Kidney (tissue), 14 donors: ENCODE data around the gene SPRR1A. TPM values are rescaled to one million over a fixed set of nuclear protein-coding genes. Genes with fewer than 3 reads are reported as not detected.

Source experiments
- DNase-seq, 5 donors: peaks; one replicate each; pipeline ENCODE4 v3.0.0-alpha.2; 2013 to 2020
- FAIRE-seq: peaks from 2 replicates; lab custom pipeline; 2012; peaks lifted over from hg19 to GRCh38; lab: Jason Lieb, UNC
- H3K27ac ChIP-seq, 2 donors: one replicate each; pipeline ENCODE4 v1.7.0; 2013; ENCODE audit warnings: low read depth in 2 of 2, low read length in 2 of 2, inconsistent platforms in 1 of 2
- H3K27me3 ChIP-seq: one replicate; pipeline ENCODE4 v1.7.1; 2013; ENCODE audit warnings: low read length, inconsistent platforms; ENCODE audit not compliant: control insufficient read depth, insufficient read depth
- H3K36me3 ChIP-seq, 3 donors: one replicate each; pipeline versions ENCODE4 v1.7.0 to v1.7.1; 2013; ENCODE audit warnings: low read length in 3 of 3, control low read depth in 1 of 3, inconsistent platforms in 1 of 3; ENCODE audit not compliant: insufficient read depth in 3 of 3, control insufficient read depth in 2 of 3
- H3K4me1 ChIP-seq, 3 donors: one replicate each; pipeline versions ENCODE4 v1.7.0 to v1.7.1; 2013; ENCODE audit warnings: low read length in 3 of 3, inconsistent platforms in 1 of 3, low read depth in 1 of 3; ENCODE audit not compliant: control insufficient read depth in 2 of 3, insufficient read depth in 2 of 3
- H3K4me3 ChIP-seq, 3 donors: one replicate each; pipeline versions ENCODE4 v1.7.0 to v1.8.1; 2013; ENCODE audit warnings: low read length in 3 of 3, control low read depth in 1 of 3, inconsistent platforms in 1 of 3
- H3K9ac ChIP-seq, 3 donors: one replicate each; pipeline versions ENCODE4 v1.7.0 to v1.7.1; 2013; ENCODE audit warnings: low read length in 3 of 3, control low read depth in 1 of 3, inconsistent platforms in 1 of 3
- H3K9me3 ChIP-seq, 3 donors: one replicate each; pipeline versions ENCODE4 v1.7.0 to v1.7.1; 2013; ENCODE audit warnings: low read length in 3 of 3, control low read depth in 1 of 3, inconsistent platforms in 1 of 3; ENCODE audit not compliant: control insufficient read depth in 2 of 3, insufficient read depth in 1 of 3
- CTCF ChIP-seq: IDR thresholded peaks from 3 replicates; pipeline ENCODE4 v1.5.1; 2012; ENCODE audit warnings: mild to moderate bottlenecking, moderate library complexity, borderline replicate concordance; ENCODE audit not compliant: insufficient read depth; ENCODE audit errors: extremely low read depth
- intact Hi-C: fragments of 100-400 bp; cut with DNase I; formaldehyde crosslinking; loops from one replicate; pipeline ENCODE4 v1.11.1; 2022
- polyA plus RNA-seq: library from polyadenylated mRNA; stranded (reverse); fragments of 350-450 nt; fragmentation: Illumina TruSeq; extraction: RNeasy Lipid Tissue Mini Kit (QIAGEN cat#74804); gene quantifications from one replicate; pipeline ENCODE4 v1.2.3, GENCODE V29; 2014; ENCODE audit warnings: low read depth, low replicate concordance; ENCODE audit not compliant: insufficient read depth
- total RNA-seq: library from RNA; stranded (reverse); fragmentation: NEBNext Ultra II Directional; extraction: Animal tissue kit (Norgen Biotek cat#: 25700); gene quantifications from one replicate; pipeline ENCODE4 v1.2.1, GENCODE V29; 2021
- donor health status: control.
- donor health status: control.
- donor health status: control.
- donor health status: control.
- donor health status: control.
- donor health status: DM: yes; HTN: yes; CAD: no.
- donor health status: Normal renal cell carcinoma (clear cell type).

SPRR1A gene
- total and polyA plus RNA-seq, 2 donors from 2014 or later, result not detected

GRCh38 chr1:152942161-152942560 lies 41.7 kb upstream of the SPRR1A start:
- H3K27me3 ChIP-seq, result no peaks in the 10 kb centered on the region
- no peaks in the 10 kb centered on the region for H3K9me3 ChIP-seq
- H3K36me3 ChIP-seq, result no peaks in the 10 kb centered on the region
- H3K9ac ChIP-seq, result no peak overlapping the region
- DNase-seq, result no peak
- FAIRE-seq, result no peak
- H3K4me3 ChIP-seq, result no peak overlapping the region
- TF ChIP-seq CTCF, result no peak
- intact Hi-C loops, result no loop called here
- no peak overlapping the region for H3K27ac ChIP-seq
- H3K4me1 ChIP-seq, result no peaks in the 10 kb centered on the region

- FAIRE-seq (no peak), DNase-seq (no peak)
- no peak for TF ChIP-seq CTCF
- no peak overlapping the region for H3K9ac ChIP-seq
- H3K4me3 ChIP-seq, result no peak overlapping the region
- H3K9me3 ChIP-seq, result no peaks in the 10 kb centered on the region
- no peak overlapping the region for H3K27ac ChIP-seq
- no peaks in the 10 kb centered on the region for H3K36me3 ChIP-seq
- intact Hi-C loops, result no loop called here
- no peaks in the 10 kb centered on the region for H3K27me3 ChIP-seq
- H3K4me1 ChIP-seq, result no peaks in the 10 kb centered on the region
These were observed 37.6 kb upstream of the SPRR1A start for GRCh38 chr1:152946248-152946647.

GRCh38 chr1:152946651-152947256 lies 37.1 kb upstream of the SPRR1A start, which contains the start of gene SPRR5:
Gene SPRR5, plus strand, starts transcription at chr1:152947206. Its CDS starts 1,349 bp downstream, at chr1:152948555.
- H3K27me3 ChIP-seq, result no peaks in the 10 kb centered on the region
- H3K9ac ChIP-seq, result no peak within 1 kb of the TSS
- H3K36me3 ChIP-seq, result no peaks in the 10 kb centered on the region
- no peaks in the 10 kb centered on the region for H3K4me1 ChIP-seq
- no peak within 1 kb of the TSS for H3K4me3 ChIP-seq
- H3K9me3 ChIP-seq, result no peaks in the 10 kb centered on the region
- no peak for FAIRE-seq
- intact Hi-C loops, result no loop called here
- no peak within 1 kb of the TSS for H3K27ac ChIP-seq
- no peak for DNase-seq
- TF ChIP-seq CTCF, result no peak

- Histone ChIP-seq H3K9ac (no peak overlapping the region), H3K4me1 (no peaks in the 10 kb centered on the region), H3K4me3 (no peak overlapping the region), H3K36me3 (no peaks in the 10 kb centered on the region), H3K27me3 (no peaks in the 10 kb centered on the region), H3K9me3 (no peaks in the 10 kb centered on the region), H3K27ac (no peak overlapping the region)
- FAIRE-seq (no peak), DNase-seq (no peak)
- TF ChIP-seq CTCF, result no peak
- intact Hi-C loops, result no loop called here
These were observed 32.2 kb upstream of the SPRR1A start for GRCh38 chr1:152951711-152952110.
